HepG2 (cell line): ENCODE data around the gene TBR1. TPM values are rescaled to one million over a fixed set of nuclear protein-coding genes. Genes with fewer than 3 reads are reported as not detected.

Experiments
- ATAC-seq: fragments of 200-7000 bp; cut with Tn5 transposase; 3 replicates; pipeline ENCODE4 v1.9.1; 2020; ENCODE audit warnings: mild to moderate bottlenecking, moderate library complexity
- BruUV-seq: library from RNA; stranded (reverse); fragments of 400-500 nt; replicated peaks from 2 replicates; lab custom pipeline; 2021; lab: Mats Ljungman, UMichigan
- CTCF ChIA-PET: fragments of 300-600 bp; formaldehyde crosslinking; extraction: SDS; loops from one replicate; lab custom pipeline; 2021; ENCODE audit warnings: low total read pairs, inconsistent platforms, low intra/inter-chr PET ratio; lab: Yijun Ruan, JAX
- POLR2A ChIA-PET: fragments of 350-600 bp; sonication (Branson Sonifier 250); formaldehyde crosslinking; loops from one replicate; lab custom pipeline; 2020; ENCODE audit warnings: antibody characterized with exemption, inconsistent platforms; lab: Yijun Ruan, JAX
- DNase-seq: peaks from one replicate; pipeline ENCODE4 v3.0.0-alpha.2; 2015; ENCODE audit warnings: low spot score
- FAIRE-seq: peaks from 3 replicates; lab custom pipeline; 2011; peaks lifted over from hg19 to GRCh38; lab: Jason Lieb, UNC
- H2AFZ ChIP-seq: one replicate; pipeline ENCODE4 v1.6.1; 2011; ENCODE audit warnings: low read length, inconsistent platforms
- H3K27ac ChIP-seq: fragments of 300-600 bp; 3 replicates; pipeline ENCODE4 v1.8.0; 2011; ENCODE audit warnings: mixed run types, mild to moderate bottlenecking, mixed read lengths, low read length, inconsistent platforms; ENCODE audit not compliant: insufficient read depth; ENCODE audit errors: extremely low read length
- H3K27me3 ChIP-seq, 2 experiments: fragments of 200-600 bp in 1 of 2; 2 replicates in 1 of 2; 3 replicates in 1 of 2; pipeline versions ENCODE4 v1.6.0 to v1.8.0; 2011; ENCODE audit warnings: low read length in 2 of 2, mild to moderate bottlenecking in 2 of 2, moderate library complexity in 2 of 2, inconsistent platforms in 1 of 2; ENCODE audit not compliant: insufficient read depth in 2 of 2, control insufficient read depth in 1 of 2
- H3K36me3 ChIP-seq, 2 experiments: fragments of 200-600 bp in 1 of 2; replicated peaks in 1 of 2; 2 replicates in 1 of 2; 3 replicates in 1 of 2; pipeline versions ENCODE4 v1.5.1 to v1.8.0; 2011; ENCODE audit warnings: low read length in 2 of 2, inconsistent platforms in 1 of 2; ENCODE audit not compliant: insufficient read depth in 2 of 2, control insufficient read depth in 1 of 2
- H3K4me1 ChIP-seq: 2 replicates; pipeline ENCODE4 v1.5.1; 2012; ENCODE audit warnings: low read length, inconsistent platforms; ENCODE audit not compliant: insufficient read depth
- H3K4me2 ChIP-seq: 2 replicates; pipeline ENCODE4 v1.6.0; 2011; ENCODE audit warnings: low read depth, low read length, inconsistent platforms
- H3K4me3 ChIP-seq, 3 experiments: fragments of 200-600 bp in 1 of 3; sonication (generic), shearing (Covaris generic) in 1 of 3; replicated peaks in 1 of 3; 2 replicates each; pipeline ENCODE4 v1.5.1; 2011 to 2016; ENCODE audit warnings: low read length in 3 of 3, inconsistent platforms in 2 of 3, low read depth in 2 of 3, mild to moderate bottlenecking in 2 of 3, control low read depth in 1 of 3, mixed read lengths in 1 of 3; ENCODE audit not compliant: insufficient read depth in 1 of 3
- H3K79me2 ChIP-seq: one replicate; pipeline ENCODE4 v1.6.1; 2011; ENCODE audit warnings: low read length, inconsistent platforms; ENCODE audit not compliant: insufficient read depth
- H3K9ac ChIP-seq: 2 replicates; pipeline ENCODE4 v1.6.0; 2011; ENCODE audit warnings: mild to moderate bottlenecking, low read depth, low read length, inconsistent platforms; ENCODE audit not compliant: insufficient read depth
- H3K9me3 ChIP-seq: 2 replicates; pipeline ENCODE4 v1.5.1; 2012; ENCODE audit warnings: mild to moderate bottlenecking, low read length
- H4K20me1 ChIP-seq: 2 replicates; pipeline ENCODE4 v1.6.0; 2011; ENCODE audit warnings: inconsistent platforms, mild to moderate bottlenecking, low read length, moderate library complexity; ENCODE audit not compliant: insufficient read depth
- ARHGAP35 ChIP-seq: sonication (generic); formaldehyde crosslinking; IDR thresholded peaks from 2 replicates; pipeline ENCODE4 v1.9.0; 2022; ENCODE audit warnings: mild to moderate bottlenecking, inconsistent platforms, moderate library complexity, missing genetic modification reagents, borderline replicate concordance
- CREBL2 ChIP-seq: sonication (generic); formaldehyde crosslinking; IDR thresholded peaks from 2 replicates; pipeline ENCODE4 v1.8.1; 2023; ENCODE audit warnings: missing genetic modification reagents, mild to moderate bottlenecking, borderline replicate concordance
- ELF1 ChIP-seq: sonication (generic); formaldehyde crosslinking; IDR thresholded peaks from 2 replicates; pipeline ENCODE4 v1.4.0; 2020; ENCODE audit warnings: missing genetic modification reagents
- RXRA ChIP-seq: sonication (generic); formaldehyde crosslinking; IDR thresholded peaks from 2 replicates; pipeline ENCODE4 v1.5.1; 2020; ENCODE audit warnings: missing genetic modification reagents
- SNAPC5 ChIP-seq: sonication (generic); formaldehyde crosslinking; IDR thresholded peaks from 2 replicates; pipeline ENCODE4 v1.8.1; 2023; ENCODE audit warnings: mild to moderate bottlenecking, missing genetic modification reagents, borderline replicate concordance
- THAP11 ChIP-seq: IDR thresholded peaks from 2 replicates; pipeline ENCODE4 v1.6.1; 2016; ENCODE audit warnings: missing biosample characterization, missing genetic modification reagents
- WGBS: methylation state at CpG from one replicate; pipeline ENCODE4 v1.1.6; 2017; ENCODE audit warnings: low lambda C conversion rate; 5-methylcytosine and 5-hydroxymethylcytosine counted together
- in situ Hi-C: cut with HindIII; loops from 2 replicates; pipeline ENCODE4 v1.10.0; 2017; ENCODE audit warnings: low pct_unique_long_range_greater_than_20kb; ENCODE audit not compliant: extremely low pct_ligation_motif_present
- intact Hi-C: fragments of 100-400 bp; cut with micrococcal nuclease; formaldehyde crosslinking; loops from one replicate; pipeline ENCODE4 v1.10.0; 2022; ENCODE audit not compliant: unreplicated experiment
- polyA plus RNA-seq, 8 experiments: library from polyadenylated mRNA; depleted of rRNA in 3 of 8; stranded (reverse) in 7 of 8; unstranded in 1 of 8; fragments of >200 nt; fragmentation: Illumina TruSeq in 4 of 8; extraction: Trizol in 4 of 8; gene quantifications; 2 replicates each; pipeline versions ENCODE4 v1.2.1 to v1.2.3, GENCODE V29; 2011 to 2016; ENCODE audit warnings: low read depth in 4 of 8, missing spikeins in 1 of 8, mixed read lengths in 1 of 8; ENCODE audit not compliant: insufficient read depth in 1 of 8
- total RNA-seq, 5 experiments: library from RNA; depleted of rRNA; stranded (reverse); fragments of >200 nt; fragmentation: Illumina TruSeq; extraction: Trizol; gene quantifications; 2 replicates each; pipeline ENCODE4 v1.2.3, GENCODE V29; 2016; ENCODE audit warnings: low read depth in 1 of 5

TBR1 gene
- total and polyA plus RNA-seq, 2 of the 13 experiments (the other 11 are each of a cell fraction or from before 2014, with no cell fraction given): not detected

GRCh38 chr2:161430386-161430785 is 14.3 kb downstream of the TBR1 start:
- Histone ChIP-seq H4K20me1 (no peaks in the 10 kb centered on the region), H3K4me2 (no peak overlapping the region), H3K9me3 (no peaks in the 10 kb centered on the region), H3K79me2 (no peaks in the 10 kb centered on the region), H3K4me1 (no peaks in the 10 kb centered on the region), H3K27me3 (peaks cover 0 to 24% of the 10 kb centered on the region in 2 experiments; a peak in 3 of 5 replicates), H3K4me3 (no peak overlapping the region), H2AFZ (no peak overlapping the region), H3K36me3 (no peaks in the 10 kb centered on the region), H3K27ac (no peak overlapping the region), H3K9ac (no peak overlapping the region)
- TF ChIP-seq RXRA (CRISPR knock-in tag) (no peak), SNAPC5 (CRISPR knock-in tag) (no peak)
- POLR2A ChIA-PET: no interaction called here
- intact Hi-C loops: no loop called here
- no TSS peak for BruUV-seq
- ATAC-seq (no peak), DNase-seq (no peak), FAIRE-seq (no peak)
- CTCF ChIA-PET: no interaction called here
- in situ Hi-C loops: no loop called here
- 5% methylated on average over 2 of the region's 2 CpGs for WGBS

GRCh38 chr2:161432107-161432506 is 16.0 kb downstream of the TBR1 start:
- Histone ChIP-seq H3K4me1 (no peaks in the 10 kb centered on the region), H3K9me3 (no peaks in the 10 kb centered on the region), H3K4me3 (no peak overlapping the region), H3K36me3 (no peaks in the 10 kb centered on the region), H3K4me2 (no peak overlapping the region), H2AFZ (no peak overlapping the region), H3K9ac (no peak overlapping the region), H4K20me1 (no peaks in the 10 kb centered on the region), H3K79me2 (no peaks in the 10 kb centered on the region), H3K27me3 (peaks cover 0 to 13% of the 10 kb centered on the region in 2 experiments; a peak in 3 of 5 replicates), H3K27ac (no peak overlapping the region)
- ChIA-PET POLR2A (no interaction called here), CTCF (no interaction called here)
- intact Hi-C loops: no loop called here
- in situ Hi-C loops: no loop called here
- DNase-seq (no peak), ATAC-seq (no peak), FAIRE-seq (no peak)
- TF ChIP-seq CREBL2 (no peak), THAP11 (no peak), ELF1 (CRISPR knock-in tag) (no peak), ARHGAP35 (CRISPR knock-in tag) (no peak)
- BruUV-seq: no TSS peak
- WGBS: 25% methylated on average over 3 of the region's 3 CpGs
